Brain microvascular endothelial cell (primary cell): ENCODE results near the gene LRRC4C.

Experiments used
- DNase-seq: peaks from one replicate; pipeline ENCODE4 v3.0.0-alpha.2; 2020
- H3K27ac ChIP-seq: fragments of 250-450 bp; sonication (Bioruptor Pico); 2 replicates; pipeline ENCODE4 v1.5.1; 2020; ENCODE audit warnings: mild to moderate bottlenecking, moderate library complexity
- H3K27me3 ChIP-seq: fragments of 250-450 bp; sonication (Bioruptor Pico); replicated peaks from 2 replicates; pipeline ENCODE4 v1.5.1; 2020; ENCODE audit warnings: mild to moderate bottlenecking
- H3K36me3 ChIP-seq: fragments of 250-450 bp; sonication (Bioruptor Pico); replicated peaks from 2 replicates; pipeline ENCODE4 v1.5.1; 2020; ENCODE audit warnings: mild to moderate bottlenecking
- H3K4me3 ChIP-seq: 2 replicates; pipeline ENCODE4 v1.5.1; 2011; ENCODE audit warnings: low read depth, mild to moderate bottlenecking, control low read depth, low read length, moderate library complexity
- CTCF ChIP-seq: IDR thresholded peaks from 2 replicates; pipeline ENCODE4 v1.5.1; 2011; ENCODE audit warnings: low read depth, mild to moderate bottlenecking, moderate library complexity, low read length, control low read depth, inconsistent platforms; ENCODE audit errors: missing control alignments
- in situ Hi-C: cut with HindIII; loops from 2 replicates; pipeline ENCODE4 v1.10.0; 2017; ENCODE audit warnings: low sequenced_read_pairs, low pct_ligation_motif_present

LRRC4C gene

GRCh38 chr11:40240284-40240683, 1219.2 kb downstream of the LRRC4C start:
- DNase-seq = no peak
- Histone ChIP-seq H3K27ac (no peak overlapping the region), H3K36me3 (no peaks in the 10 kb centered on the region), H3K4me3 (no peak overlapping the region), H3K27me3 (no peaks in the 10 kb centered on the region)
- in situ Hi-C loops = no loop called here
- TF ChIP-seq CTCF = no peak

GRCh38 chr11:40236526-40236925, 1222.9 kb downstream of the LRRC4C start:
- no peak for TF ChIP-seq CTCF
- Histone ChIP-seq H3K27ac (no peak overlapping the region), H3K27me3 (no peaks in the 10 kb centered on the region), H3K4me3 (no peak overlapping the region), H3K36me3 (no peaks in the 10 kb centered on the region)
- in situ Hi-C loops = no loop called here
- DNase-seq = no peak

- DNase-seq = no peak
- in situ Hi-C loops = no loop called here
- Histone ChIP-seq H3K36me3 (no peaks in the 10 kb centered on the region), H3K27ac (no peak overlapping the region), H3K4me3 (no peak overlapping the region), H3K27me3 (no peaks in the 10 kb centered on the region)
- TF ChIP-seq CTCF = no peak
Measured at GRCh38 chr11:40235841-40236240, 1223.6 kb downstream of the LRRC4C start.

- Histone ChIP-seq H3K4me3 (no peak overlapping the region), H3K36me3 (no peaks in the 10 kb centered on the region), H3K27ac (no peak overlapping the region), H3K27me3 (no peaks in the 10 kb centered on the region)
- no peak for TF ChIP-seq CTCF
- in situ Hi-C loops = no loop called here
- DNase-seq = no peak
Measured at GRCh38 chr11:40230821-40231220, 1228.6 kb downstream of the LRRC4C start.

- no peak for TF ChIP-seq CTCF
- no peak for DNase-seq
- in situ Hi-C loops = no loop called here
- H3K36me3 ChIP-seq = no peaks in the 10 kb centered on the region
- H3K4me3 ChIP-seq = no peak overlapping the region
- H3K27me3 ChIP-seq = no peaks in the 10 kb centered on the region
- no peak overlapping the region for H3K27ac ChIP-seq
Measured at GRCh38 chr11:40228662-40229061, 1230.8 kb downstream of the LRRC4C start.

GRCh38 chr11:40227730-40228129, 1231.7 kb downstream of the LRRC4C start:
- no peak overlapping the region for H3K27ac ChIP-seq
- H3K4me3 ChIP-seq = no peak overlapping the region
- no peaks in the 10 kb centered on the region for H3K27me3 ChIP-seq
- no peaks in the 10 kb centered on the region for H3K36me3 ChIP-seq
- no peak for DNase-seq
- in situ Hi-C loops = no loop called here
- no peak for TF ChIP-seq CTCF
